Right lobe of liver (tissue), 4 donors: Measurements from ENCODE around the gene IQSEC3.

ENCODE experiments used
- CTCF ChIP-seq, 4 donors: fragments of 200-600 bp in 3 of 4; fragments of 450-650 bp in 1 of 4; IDR thresholded peaks; one replicate each; pipeline versions ENCODE4 v1.5.1 to v1.8.0; 2016 to 2022; ENCODE audit warnings: antibody characterized with exemption in 4 of 4, mild to moderate bottlenecking in 2 of 4
- POLR2A ChIP-seq: fragments of 450-650 bp; IDR thresholded peaks from one replicate; pipeline ENCODE4 v1.6.1; 2017; ENCODE audit warnings: antibody characterized with exemption, mild to moderate bottlenecking
- donor health status: DM: no; HTN: no; CAD: no.
- donor health status: DM: no; HTN: no; CAD: no.
- donor health status: DM: no; HTN: yes; CAD: no.

- no peak for TF ChIP-seq POLR2A
- no peak for TF ChIP-seq CTCF (IDR thresholded peaks at IDR 0.05)
These were observed 43.3 kb downstream of the IQSEC3 start for GRCh38 chr12:109872-110271.
